Bronchial epithelial cell (primary cell): ENCODE data around the gene NRIP3. TPM values are rescaled to one million over a fixed set of nuclear protein-coding genes. Genes with fewer than 3 reads are reported as not detected.

Experiments used
- DNase-seq: peaks from one replicate; pipeline ENCODE4 v3.0.0-alpha.2; 2010; ENCODE audit warnings: low read depth
- FAIRE-seq: peaks from 2 replicates; lab custom pipeline; 2011; peaks lifted over from hg19 to GRCh38; lab: Jason Lieb, UNC
- H3K27me3 ChIP-seq: 2 replicates; pipeline ENCODE4 v1.5.1; 2011; ENCODE audit warnings: low read length; ENCODE audit not compliant: control insufficient read depth, insufficient read depth
- H3K36me3 ChIP-seq: 2 replicates; pipeline ENCODE4 v1.5.1; 2011; ENCODE audit warnings: low read length; ENCODE audit not compliant: control insufficient read depth, insufficient read depth
- H3K4me3 ChIP-seq: 2 replicates; pipeline ENCODE4 v1.5.1; 2011; ENCODE audit warnings: mild to moderate bottlenecking, low read depth, low read length, control low read depth
- CTCF ChIP-seq: IDR thresholded peaks from 2 replicates; pipeline ENCODE4 v1.5.1; 2011; ENCODE audit warnings: mild to moderate bottlenecking, moderate library complexity, low read length, control low read depth, inconsistent platforms; ENCODE audit not compliant: insufficient read depth, severe bottlenecking
- total RNA-seq: library from RNA; depleted of rRNA; stranded (reverse); fragments of >200 nt; gene quantifications from 2 replicates; pipeline ENCODE4 v1.2.1, GENCODE V29; 2014

Gene NRIP3
- total RNA-seq, 1 donor from 2014 or later, result 1.6 TPM

GRCh38 chr11:9037963-9038362 lies 34.2 kb upstream of the NRIP3 start:
- no peak overlapping the region for H3K4me3 ChIP-seq
- no peak for TF ChIP-seq CTCF
- no peaks in the 10 kb centered on the region for H3K36me3 ChIP-seq
- H3K27me3 ChIP-seq, result peaks cover 8% of the 10 kb centered on the region
- FAIRE-seq (no peak), DNase-seq (no peak)

DNA sequence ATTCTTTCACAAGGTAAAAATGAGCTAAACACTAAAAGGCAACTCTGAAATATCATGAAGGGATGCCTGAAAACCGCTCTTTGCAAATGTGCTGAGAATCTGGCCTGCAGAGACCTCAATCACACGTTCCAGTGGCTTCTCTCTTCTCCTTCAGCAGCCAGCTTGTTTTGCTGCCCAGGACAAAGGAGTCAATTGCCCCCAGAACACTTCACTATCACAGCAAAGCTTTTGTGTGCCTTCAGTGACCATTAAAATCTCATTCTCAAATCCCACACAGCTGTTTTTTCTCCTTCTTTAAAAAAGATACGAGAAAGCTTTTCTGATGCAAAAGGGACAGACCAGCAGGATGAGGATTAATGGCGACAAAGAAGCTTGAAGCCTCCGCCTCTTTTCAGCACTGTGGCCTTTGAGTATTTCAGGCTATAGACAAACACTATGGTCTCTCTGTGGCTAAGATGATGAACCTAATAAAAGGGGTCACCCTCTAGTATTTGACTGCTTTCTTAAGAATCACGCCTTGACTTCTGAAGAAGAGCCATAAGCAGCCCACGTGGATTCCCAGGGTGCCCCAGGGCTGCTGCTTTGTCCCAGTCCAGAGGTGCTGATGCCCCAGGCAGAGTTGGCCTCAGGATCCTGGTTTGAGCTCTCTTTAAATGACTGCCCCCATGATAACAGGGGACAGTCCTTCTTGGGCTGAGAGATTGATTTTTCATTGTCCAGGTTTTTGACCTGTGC lies 33.4 kb upstream of the NRIP3 start:
- DNase-seq (no peak), FAIRE-seq (no peak)
- no peaks in the 10 kb centered on the region for H3K36me3 ChIP-seq
- TF ChIP-seq CTCF, result no peak
- H3K27me3 ChIP-seq, result peaks cover 6% of the 10 kb centered on the region
- no peak overlapping the region for H3K4me3 ChIP-seq

- Histone ChIP-seq H3K27me3 (no peaks in the 10 kb centered on the region), H3K36me3 (no peaks in the 10 kb centered on the region), H3K4me3 (no peak overlapping the region)
- DNase-seq (peak; percentile 51), FAIRE-seq (no peak)
- no peak for TF ChIP-seq CTCF
These were observed 26.8 kb upstream of the NRIP3 start for GRCh38 chr11:9030601-9031000.

GRCh38 chr11:9029422-9029821 lies 25.6 kb upstream of the NRIP3 start:
- FAIRE-seq (no peak), DNase-seq (no peak)
- Histone ChIP-seq H3K4me3 (no peak overlapping the region), H3K27me3 (no peaks in the 10 kb centered on the region), H3K36me3 (no peaks in the 10 kb centered on the region)
- TF ChIP-seq CTCF, result no peak

GRCh38 chr11:9028581-9028980 lies 24.8 kb upstream of the NRIP3 start:
- DNase-seq (no peak), FAIRE-seq (no peak)
- Histone ChIP-seq H3K36me3 (no peaks in the 10 kb centered on the region), H3K4me3 (no peak overlapping the region), H3K27me3 (no peaks in the 10 kb centered on the region)
- no peak for TF ChIP-seq CTCF
